Caco-2 (cell line): Measurements from ENCODE around the gene OLA1. TPM values are rescaled to one million over a fixed set of nuclear protein-coding genes. Genes with fewer than 3 reads are reported as not detected.

Experiments
- BruUV-seq: library from RNA; stranded (reverse); fragments of 400-500 nt; replicated peaks from 2 replicates; lab custom pipeline; 2021; lab: Mats Ljungman, UMichigan
- CTCF ChIA-PET: fragments of 300-600 bp; sonication (Branson Sonifier 250); formaldehyde crosslinking; loops from one replicate; lab custom pipeline; 2022; ENCODE audit warnings: antibody characterized with exemption; lab: Charles Lee
- POLR2A ChIA-PET: fragments of 300-600 bp; sonication (Branson Sonifier 250); formaldehyde crosslinking; loops from one replicate; lab custom pipeline; 2022; ENCODE audit warnings: antibody characterized with exemption; lab: Charles Lee
- DNase-seq, 2 experiments: peaks; one replicate each; pipeline versions ENCODE4 v3.0.0 to v3.0.0-alpha.2; 2020 to 2022
- H3K27me3 ChIP-seq: replicated peaks from 2 replicates; pipeline ENCODE4 v1.6.0; 2011; ENCODE audit warnings: low read length; ENCODE audit not compliant: control insufficient read depth, insufficient read depth
- H3K36me3 ChIP-seq: 2 replicates; pipeline ENCODE4 v1.5.1; 2011; ENCODE audit warnings: low read length; ENCODE audit not compliant: control insufficient read depth, insufficient read depth
- H3K4me1 ChIP-seq: fragments of 250-450 bp; sonication (Bioruptor Pico); 2 replicates; pipeline ENCODE4 v1.5.1; 2020; ENCODE audit warnings: mild to moderate bottlenecking
- H3K4me3 ChIP-seq: 2 replicates; pipeline ENCODE4 v1.5.1; 2011; ENCODE audit warnings: low read depth, mild to moderate bottlenecking, control low read depth, low read length
- H3K9me3 ChIP-seq: fragments of 250-450 bp; sonication (Bioruptor Pico); 2 replicates; pipeline ENCODE4 v1.5.1; 2020; ENCODE audit warnings: mild to moderate bottlenecking, moderate library complexity
- H3K27ac Mint-ChIP-seq: one replicate; pipeline ENCODE4 v1.8.0; 2022; ENCODE audit warnings: mixed read lengths; ENCODE audit not compliant: unreplicated experiment
- H3K27me3 Mint-ChIP-seq: one replicate; pipeline ENCODE4 v1.8.0; 2022; ENCODE audit warnings: mixed read lengths; ENCODE audit not compliant: insufficient read depth, unreplicated experiment
- H3K36me3 Mint-ChIP-seq: one replicate; pipeline ENCODE4 v1.8.0; 2022; ENCODE audit warnings: mild to moderate bottlenecking, mixed read lengths; ENCODE audit not compliant: insufficient read depth, unreplicated experiment
- H3K4me1 Mint-ChIP-seq: one replicate; pipeline ENCODE4 v1.8.0; 2022; ENCODE audit warnings: low read depth, mixed read lengths; ENCODE audit not compliant: unreplicated experiment
- H3K4me3 Mint-ChIP-seq: one replicate; pipeline ENCODE4 v1.8.0; 2022; ENCODE audit warnings: mild to moderate bottlenecking, moderate library complexity, mixed read lengths; ENCODE audit not compliant: unreplicated experiment
- H3K9me3 Mint-ChIP-seq: one replicate; pipeline ENCODE4 v1.8.0; 2022; ENCODE audit warnings: mixed read lengths; ENCODE audit not compliant: unreplicated experiment
- intact Hi-C: fragments of 100-400 bp; cut with micrococcal nuclease; formaldehyde crosslinking; loops from one replicate; pipeline ENCODE4 v1.10.0; 2022; ENCODE audit not compliant: unreplicated experiment
- total RNA-seq: library from RNA; stranded (reverse); gene quantifications from 2 replicates; pipeline ENCODE4 v1.2.3, GENCODE V29; 2022
- TF ChIP-seq, protein P1 (sequence below), 2 experiments: fragments of 200-600 bp in 1 of 2; IDR thresholded peaks; 1 replicate in 1 of 2; 2 replicates in 1 of 2; pipeline versions ENCODE4 v1.5.1 to v1.8.0; 2011 to 2022; ENCODE audit warnings: antibody characterized with exemption in 1 of 2, control low read depth in 1 of 2, inconsistent platforms in 1 of 2, low read depth in 1 of 2, low read length in 1 of 2, mild to moderate bottlenecking in 1 of 2, moderate library complexity in 1 of 2; ENCODE audit not compliant: insufficient read depth in 1 of 2, severe bottlenecking in 1 of 2, unreplicated experiment in 1 of 2

OLA1 gene
- total RNA-seq, 1 experiment from 2014 or later, result 177 TPM

DNA sequence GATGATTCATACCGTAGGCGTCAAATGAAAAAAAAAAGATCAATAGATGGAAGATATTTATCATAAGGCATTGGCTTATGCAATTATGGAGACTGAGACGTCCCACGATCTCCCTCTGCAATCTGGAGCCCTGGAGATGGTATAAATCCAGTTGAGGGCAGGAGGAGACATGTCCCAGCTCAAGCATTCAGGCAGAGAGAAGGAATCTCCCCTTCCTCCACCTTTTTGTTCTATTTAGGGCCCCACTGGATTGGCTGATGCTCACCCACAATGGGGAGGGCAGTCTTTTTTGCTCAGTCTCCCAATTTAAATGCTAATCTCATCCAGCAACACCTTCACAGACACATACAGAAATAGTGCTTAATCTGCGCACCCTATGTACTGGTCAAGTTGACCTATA is 18.0 kb upstream of the OLA1 start:
- Mint-ChIP-seq H3K4me3 (no peak overlapping the region), H3K4me1 (no peaks in the 10 kb centered on the region), H3K27ac (no peak overlapping the region), H3K9me3 (no peaks in the 10 kb centered on the region), H3K36me3 (no peaks in the 10 kb centered on the region), H3K27me3 (peaks cover 12% of the 10 kb centered on the region)
- no peaks in the 10 kb centered on the region for H3K4me1 ChIP-seq
- intact Hi-C loops, result no loop called here
- no peak overlapping the region for H3K4me3 ChIP-seq
- 0 out of 2 replicates have a peak, but pooled peaks cover 3% of the 10 kb centered on the region for H3K9me3 ChIP-seq
- no peaks in the 10 kb centered on the region for H3K27me3 ChIP-seq
- BruUV-seq, result no TSS peak
- ChIA-PET POLR2A (no interaction called here), CTCF (no interaction called here)
- DNase-seq, result no peak
- H3K36me3 ChIP-seq, result no peaks in the 10 kb centered on the region
- TF ChIP-seq, protein P1, sequence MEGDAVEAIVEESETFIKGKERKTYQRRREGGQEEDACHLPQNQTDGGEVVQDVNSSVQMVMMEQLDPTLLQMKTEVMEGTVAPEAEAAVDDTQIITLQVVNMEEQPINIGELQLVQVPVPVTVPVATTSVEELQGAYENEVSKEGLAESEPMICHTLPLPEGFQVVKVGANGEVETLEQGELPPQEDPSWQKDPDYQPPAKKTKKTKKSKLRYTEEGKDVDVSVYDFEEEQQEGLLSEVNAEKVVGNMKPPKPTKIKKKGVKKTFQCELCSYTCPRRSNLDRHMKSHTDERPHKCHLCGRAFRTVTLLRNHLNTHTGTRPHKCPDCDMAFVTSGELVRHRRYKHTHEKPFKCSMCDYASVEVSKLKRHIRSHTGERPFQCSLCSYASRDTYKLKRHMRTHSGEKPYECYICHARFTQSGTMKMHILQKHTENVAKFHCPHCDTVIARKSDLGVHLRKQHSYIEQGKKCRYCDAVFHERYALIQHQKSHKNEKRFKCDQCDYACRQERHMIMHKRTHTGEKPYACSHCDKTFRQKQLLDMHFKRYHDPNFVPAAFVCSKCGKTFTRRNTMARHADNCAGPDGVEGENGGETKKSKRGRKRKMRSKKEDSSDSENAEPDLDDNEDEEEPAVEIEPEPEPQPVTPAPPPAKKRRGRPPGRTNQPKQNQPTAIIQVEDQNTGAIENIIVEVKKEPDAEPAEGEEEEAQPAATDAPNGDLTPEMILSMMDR (IDR thresholded peaks at IDR 0.05; ENCODE audit: insufficient read depth in 1 of 2, low read depth in 1 of 2, low read length in 1 of 2, severe bottlenecking in 1 of 2, unreplicated experiment in 1 of 2), result no peak

DNA sequence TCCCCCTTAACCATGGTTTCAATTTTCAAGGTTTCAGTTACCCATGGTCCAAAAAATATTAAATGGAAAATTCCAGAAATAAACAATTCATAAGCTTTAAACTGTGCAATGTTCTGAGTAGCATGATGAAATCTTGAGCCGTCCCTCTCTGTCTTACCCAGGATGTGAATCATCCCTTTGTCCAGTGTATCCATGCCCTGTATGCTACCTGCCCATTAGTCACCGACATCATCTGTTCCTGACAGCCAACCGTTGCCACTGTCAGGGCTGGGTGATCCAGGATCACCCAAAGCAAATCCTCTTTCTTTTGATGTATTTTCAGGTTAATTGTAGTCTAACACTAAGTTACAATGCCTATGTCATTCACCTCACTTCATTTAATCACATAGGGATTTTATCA is 15.7 kb upstream of the OLA1 start:
- Histone ChIP-seq H3K27me3 (no peaks in the 10 kb centered on the region), H3K9me3 (0 out of 2 replicates have a peak, but pooled peaks cover 3% of the 10 kb centered on the region), H3K4me1 (no peaks in the 10 kb centered on the region), H3K4me3 (no peak overlapping the region), H3K36me3 (no peaks in the 10 kb centered on the region)
- Mint-ChIP-seq H3K4me1 (no peaks in the 10 kb centered on the region), H3K27ac (no peak overlapping the region), H3K9me3 (no peaks in the 10 kb centered on the region), H3K27me3 (peaks cover 12% of the 10 kb centered on the region), H3K4me3 (no peak overlapping the region), H3K36me3 (no peaks in the 10 kb centered on the region)
- CTCF ChIA-PET, result no interaction called here
- POLR2A ChIA-PET, result interaction anchor here (0.6 kb wide), 1 partner anchor 79 kb away, joined by 3 read pairs; no protein-coding TSS in a partner anchor
- no peak for DNase-seq
- BruUV-seq, result no TSS peak
- TF ChIP-seq, protein P1 (IDR thresholded peaks at IDR 0.05; ENCODE audit: insufficient read depth in 1 of 2, low read depth in 1 of 2, low read length in 1 of 2, severe bottlenecking in 1 of 2, unreplicated experiment in 1 of 2), result no peak
- intact Hi-C loops, result no loop called here

DNA sequence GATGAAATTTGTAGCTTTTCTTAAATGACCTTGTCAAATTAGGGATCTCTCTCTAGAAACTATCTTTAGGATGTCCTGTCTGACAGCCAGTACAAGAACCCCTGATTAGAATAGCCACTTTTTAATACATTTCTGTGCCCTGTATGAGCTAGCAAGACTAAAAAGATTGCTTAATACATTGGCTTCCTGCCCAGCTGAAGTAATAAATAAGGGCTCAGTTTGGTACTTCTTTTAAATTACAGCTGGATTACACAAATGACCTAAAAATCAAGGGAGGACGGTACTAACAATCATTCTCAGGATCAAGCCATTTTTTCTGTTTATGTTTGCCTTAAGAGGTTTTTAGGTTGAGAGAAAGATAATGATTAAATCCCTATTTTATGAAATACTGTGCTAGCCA is 11.6 kb upstream of the OLA1 start:
- Histone ChIP-seq H3K4me3 (no peak overlapping the region), H3K4me1 (no peaks in the 10 kb centered on the region), H3K9me3 (0 out of 2 replicates have a peak, but pooled peaks cover under 1% of the 10 kb centered on the region), H3K36me3 (no peaks in the 10 kb centered on the region), H3K27me3 (no peaks in the 10 kb centered on the region)
- DNase-seq, result no peak
- H3K27me3 Mint-ChIP-seq, result no peaks in the 10 kb centered on the region
- H3K36me3 Mint-ChIP-seq, result no peaks in the 10 kb centered on the region
- no peaks in the 10 kb centered on the region for H3K4me1 Mint-ChIP-seq
- ChIA-PET CTCF (no interaction called here), POLR2A (no interaction called here)
- no peaks in the 10 kb centered on the region for H3K9me3 Mint-ChIP-seq
- no peak overlapping the region for H3K27ac Mint-ChIP-seq
- intact Hi-C loops, result no loop called here
- H3K4me3 Mint-ChIP-seq, result no peak overlapping the region
- TF ChIP-seq, protein P1 (IDR thresholded peaks at IDR 0.05; ENCODE audit: insufficient read depth in 1 of 2, low read depth in 1 of 2, low read length in 1 of 2, severe bottlenecking in 1 of 2, unreplicated experiment in 1 of 2), result no peak
- BruUV-seq, result no TSS peak
